Measurements from ENCODE around the gene KCNN1.
"Not testable (repeated sequence)": the region's sequence is repeated elsewhere in the genome, so short reads cannot be mapped to it uniquely, and the experiment has no call there.

The KCNN1 gene

GRCh38 chr19:17966550-17967256 is at the start of gene KCNN1:
Gene KCNN1, plus strand, starts transcription at chr19:17967107. Its CDS starts 6,782 bp downstream, at chr19:17973889.
- no peak for DNase-seq

- DNase-seq: not testable (repeated sequence)
Observed at GRCh38 chr19:17918151-17918550, 48.8 kb upstream of the KCNN1 start.

- not testable (repeated sequence) for DNase-seq
Observed at GRCh38 chr19:17919122-17919521, 47.8 kb upstream of the KCNN1 start.

GRCh38 chr19:17920527-17920926 is 46.4 kb upstream of the KCNN1 start:
- DNase-seq: no peak

GRCh38 chr19:17922138-17922537 is 44.8 kb upstream of the KCNN1 start:
- no peak for DNase-seq

- DNase-seq: no peak
Observed at GRCh38 chr19:17926044-17926443, 40.9 kb upstream of the KCNN1 start.

- peak; percentile 57 for DNase-seq
Observed at GRCh38 chr19:17929056-17929455, 37.9 kb upstream of the KCNN1 start.

- DNase-seq: no peak
Observed at GRCh38 chr19:17931532-17932191, 35.2 kb upstream of the KCNN1 start.

GRCh38 chr19:17932485-17933338 is 34.2 kb upstream of the KCNN1 start, which contains the start of gene CCDC124:
Gene CCDC124, plus strand, starts transcription at chr19:17933015. Its CDS starts 3,406 bp downstream, at chr19:17936421.
- DNase-seq: peak; percentile 96

- no peak for DNase-seq
Observed at GRCh38 chr19:17933414-17934129, 33.3 kb upstream of the KCNN1 start.

- DNase-seq: no peak
Observed at GRCh38 chr19:17936379-17936778, 30.5 kb upstream of the KCNN1 start.

GRCh38 chr19:17937371-17937900 is 29.5 kb upstream of the KCNN1 start:
- DNase-seq: no peak

GRCh38 chr19:17938092-17938845 is 28.6 kb upstream of the KCNN1 start:
- DNase-seq: peak; percentile 89

- no peak for DNase-seq
Observed at GRCh38 chr19:17942181-17942580, 24.7 kb upstream of the KCNN1 start.

- no peak for DNase-seq
Observed at GRCh38 chr19:17942582-17943273, 24.2 kb upstream of the KCNN1 start.

GRCh38 chr19:17943274-17944221 is 23.4 kb upstream of the KCNN1 start:
- DNase-seq: no peak

GRCh38 chr19:17944301-17944700 is 22.6 kb upstream of the KCNN1 start:
- DNase-seq: no peak

GRCh38 chr19:17946965-17947784 is 19.7 kb upstream of the KCNN1 start:
- DNase-seq: no peak

All from activated CD4-positive, alpha-beta T cell treated with anti-CD3 and anti-CD28 coated beads, Interleukin-10, Interleukin-2, amounts not matched to agents 100 ng/mL and 50 ng/mL, durations not matched to agents 16 hours and 8 hours (primary cell).